ENCODE measurements around the gene CUL1. TPM values are rescaled to one million over a fixed set of nuclear protein-coding genes. Genes with fewer than 3 reads are reported as not detected.

CUL1 gene
- total RNA-seq, 2 donors from 2014 or later, result 35.0 to 42.1 TPM

DNA sequence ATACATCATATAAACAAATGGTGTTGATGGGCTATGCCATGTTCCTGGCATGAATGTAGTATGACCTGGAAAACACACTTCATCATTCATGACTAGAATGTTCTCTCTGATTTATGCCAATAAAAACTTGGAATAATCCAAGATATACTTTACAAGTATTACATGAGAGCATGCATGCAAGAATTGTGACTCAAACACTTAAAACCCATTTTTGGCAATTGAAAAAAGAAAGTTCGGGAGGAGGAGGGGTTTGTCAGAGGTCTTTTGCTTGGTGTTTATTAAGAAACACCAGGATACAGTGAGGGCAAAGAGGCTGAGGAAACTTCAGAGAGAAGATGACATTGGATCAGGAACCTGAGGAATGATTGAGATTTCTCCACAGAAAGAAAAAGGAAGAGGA is 10.2 kb upstream of the CUL1 start:
- Histone ChIP-seq H3K36me3 (ENCODE audit: control insufficient read depth, insufficient read depth, low read length) (no peaks in the 10 kb centered on the region), H3K9me3 (ENCODE audit: control insufficient read depth, low read length) (no peaks in the 10 kb centered on the region), H3K4me1 (ENCODE audit: control insufficient read depth, insufficient read depth, low read length) (no peaks in the 10 kb centered on the region), H3K27me3 (ENCODE audit: control insufficient read depth, insufficient read depth, low read length, poor library complexity, severe bottlenecking) (peaks cover 11% of the 10 kb centered on the region), H3K9ac (ENCODE audit: extremely low read depth, low read length, poor library complexity, severe bottlenecking) (no peak overlapping the region), H3K4me3 (ENCODE audit: low read length) (no peak overlapping the region), H3K27ac (ENCODE audit: low read depth, low read length) (no peak overlapping the region)
- Mint-ChIP-seq H3K36me3 (ENCODE audit: low read depth) (no peaks in the 10 kb centered on the region), H3K4me1 (no peaks in the 10 kb centered on the region), H3K9me3 (no peaks in the 10 kb centered on the region), H3K4me3 (no peak overlapping the region), H3K27ac (no peak overlapping the region), H3K27me3 (ENCODE audit: insufficient read depth) (peaks cover 8% of the 10 kb centered on the region)
- WGBS, 2 experiments (ENCODE audit: insufficient coverage in 1 of 2, insufficient read length in 1 of 2), result 83 to 91% methylated on average over 1 of the region's 1 CpG
- DNase-seq, result no peak
- TF ChIP-seq, protein P1, sequence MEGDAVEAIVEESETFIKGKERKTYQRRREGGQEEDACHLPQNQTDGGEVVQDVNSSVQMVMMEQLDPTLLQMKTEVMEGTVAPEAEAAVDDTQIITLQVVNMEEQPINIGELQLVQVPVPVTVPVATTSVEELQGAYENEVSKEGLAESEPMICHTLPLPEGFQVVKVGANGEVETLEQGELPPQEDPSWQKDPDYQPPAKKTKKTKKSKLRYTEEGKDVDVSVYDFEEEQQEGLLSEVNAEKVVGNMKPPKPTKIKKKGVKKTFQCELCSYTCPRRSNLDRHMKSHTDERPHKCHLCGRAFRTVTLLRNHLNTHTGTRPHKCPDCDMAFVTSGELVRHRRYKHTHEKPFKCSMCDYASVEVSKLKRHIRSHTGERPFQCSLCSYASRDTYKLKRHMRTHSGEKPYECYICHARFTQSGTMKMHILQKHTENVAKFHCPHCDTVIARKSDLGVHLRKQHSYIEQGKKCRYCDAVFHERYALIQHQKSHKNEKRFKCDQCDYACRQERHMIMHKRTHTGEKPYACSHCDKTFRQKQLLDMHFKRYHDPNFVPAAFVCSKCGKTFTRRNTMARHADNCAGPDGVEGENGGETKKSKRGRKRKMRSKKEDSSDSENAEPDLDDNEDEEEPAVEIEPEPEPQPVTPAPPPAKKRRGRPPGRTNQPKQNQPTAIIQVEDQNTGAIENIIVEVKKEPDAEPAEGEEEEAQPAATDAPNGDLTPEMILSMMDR (conservative IDR thresholded peaks at IDR 0.05), result no peak

DNA sequence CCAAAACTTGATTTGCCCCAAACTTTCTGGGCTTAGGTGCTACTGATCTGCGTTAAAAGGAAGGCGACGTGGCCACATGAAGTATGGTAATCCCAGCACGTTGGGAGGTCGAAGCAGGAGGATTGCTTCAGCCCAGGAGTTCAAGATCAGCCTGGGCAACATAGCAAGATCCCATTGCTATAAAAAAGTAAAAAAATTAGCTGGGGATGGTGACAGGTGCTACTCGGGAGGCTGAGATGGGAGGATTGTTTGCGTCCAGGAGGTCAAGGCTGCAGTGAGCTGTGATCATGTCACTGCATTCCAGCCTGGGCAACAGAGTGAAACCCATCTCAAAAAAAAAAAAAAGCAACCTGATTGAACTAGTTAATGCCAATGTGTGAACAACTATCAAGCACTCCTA is 5.1 kb upstream of the CUL1 start:
- no peak for DNase-seq
- H3K9ac ChIP-seq (ENCODE audit: extremely low read depth, low read length, poor library complexity, severe bottlenecking), result no peak overlapping the region
- no peaks in the 10 kb centered on the region for H3K36me3 ChIP-seq (ENCODE audit: control insufficient read depth, insufficient read depth, low read length)
- peaks cover 42% of the 10 kb centered on the region for H3K27me3 ChIP-seq (ENCODE audit: control insufficient read depth, insufficient read depth, low read length, poor library complexity, severe bottlenecking)
- TF ChIP-seq, protein P1 (conservative IDR thresholded peaks at IDR 0.05), result no peak
- no peak overlapping the region for H3K4me3 ChIP-seq (ENCODE audit: low read length)
- H3K9me3 Mint-ChIP-seq, result no peaks in the 10 kb centered on the region
- H3K27me3 Mint-ChIP-seq (ENCODE audit: insufficient read depth), result peaks cover 33% of the 10 kb centered on the region
- no peak overlapping the region for H3K27ac ChIP-seq (ENCODE audit: low read depth, low read length)
- peaks cover 13% of the 10 kb centered on the region for H3K4me1 Mint-ChIP-seq
- no peak overlapping the region for H3K4me3 Mint-ChIP-seq
- H3K4me1 ChIP-seq (ENCODE audit: control insufficient read depth, insufficient read depth, low read length), result peaks cover 5% of the 10 kb centered on the region
- WGBS, 2 experiments (ENCODE audit: insufficient coverage in 1 of 2, insufficient read length in 1 of 2), result 90 to 95% methylated on average over 3 to 7 of the region's 7 CpGs
- H3K36me3 Mint-ChIP-seq (ENCODE audit: low read depth), result no peaks in the 10 kb centered on the region
- no peak overlapping the region for H3K27ac Mint-ChIP-seq
- H3K9me3 ChIP-seq (ENCODE audit: control insufficient read depth, low read length), result no peaks in the 10 kb centered on the region

DNA sequence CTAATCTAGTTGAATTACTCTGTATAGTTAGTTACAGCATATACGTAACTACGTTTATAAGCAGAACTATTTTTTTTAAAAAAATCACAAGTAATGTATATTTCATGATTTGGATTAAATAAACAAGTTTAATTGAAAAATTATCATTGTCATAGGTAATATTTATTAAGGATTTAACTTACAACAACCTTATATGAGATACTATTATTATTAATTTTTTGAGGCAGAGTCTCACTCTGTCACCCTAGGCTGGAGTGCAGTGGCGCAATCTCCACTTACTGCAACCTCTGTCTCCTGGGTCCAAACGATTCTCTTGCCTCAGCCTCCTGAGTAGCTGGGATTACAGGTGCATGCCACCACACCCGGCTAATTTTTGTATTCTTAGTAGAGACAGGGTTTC is 4.1 kb upstream of the CUL1 start:
- Mint-ChIP-seq H3K27me3 (ENCODE audit: insufficient read depth) (peaks cover 30% of the 10 kb centered on the region), H3K9me3 (no peaks in the 10 kb centered on the region), H3K4me1 (peaks cover 13% of the 10 kb centered on the region), H3K4me3 (no peak overlapping the region), H3K36me3 (ENCODE audit: low read depth) (no peaks in the 10 kb centered on the region), H3K27ac (no peak overlapping the region)
- TF ChIP-seq, protein P1 (conservative IDR thresholded peaks at IDR 0.05), result no peak
- Histone ChIP-seq H3K9me3 (ENCODE audit: control insufficient read depth, low read length) (no peaks in the 10 kb centered on the region), H3K9ac (ENCODE audit: extremely low read depth, low read length, poor library complexity, severe bottlenecking) (no peak overlapping the region), H3K36me3 (ENCODE audit: control insufficient read depth, insufficient read depth, low read length) (no peaks in the 10 kb centered on the region), H3K27me3 (ENCODE audit: control insufficient read depth, insufficient read depth, low read length, poor library complexity, severe bottlenecking) (peaks cover 38% of the 10 kb centered on the region), H3K4me3 (ENCODE audit: low read length) (no peak overlapping the region), H3K27ac (ENCODE audit: low read depth, low read length) (no peak overlapping the region), H3K4me1 (ENCODE audit: control insufficient read depth, insufficient read depth, low read length) (peaks cover 5% of the 10 kb centered on the region)
- 97 to 100% methylated on average over 1 to 5 of the region's 5 CpGs for WGBS, 2 experiments (ENCODE audit: insufficient coverage in 1 of 2, insufficient read length in 1 of 2)
- DNase-seq, result no peak
